HG02840 (cell line): ENCODE data around the gene UBE2L6.
"Not testable (repeated sequence)": the region's sequence is repeated elsewhere in the genome, so short reads cannot be mapped to it uniquely, and the experiment has no call there.

Experiments used
- ATAC-seq: cut with Tn5 transposase; IDR thresholded peaks from one replicate; pipeline ENCODE4 v1.9.1; 2021; ENCODE audit warnings: mild to moderate bottlenecking, moderate library complexity, moderate number of reproducible peaks; ENCODE audit not compliant: unreplicated experiment, low FRiP score

The UBE2L6 gene

GRCh38 chr11:57568330-57568766 is 876 bp upstream of the UBE2L6 start:
- ATAC-seq = peak; percentile 15

DNA sequence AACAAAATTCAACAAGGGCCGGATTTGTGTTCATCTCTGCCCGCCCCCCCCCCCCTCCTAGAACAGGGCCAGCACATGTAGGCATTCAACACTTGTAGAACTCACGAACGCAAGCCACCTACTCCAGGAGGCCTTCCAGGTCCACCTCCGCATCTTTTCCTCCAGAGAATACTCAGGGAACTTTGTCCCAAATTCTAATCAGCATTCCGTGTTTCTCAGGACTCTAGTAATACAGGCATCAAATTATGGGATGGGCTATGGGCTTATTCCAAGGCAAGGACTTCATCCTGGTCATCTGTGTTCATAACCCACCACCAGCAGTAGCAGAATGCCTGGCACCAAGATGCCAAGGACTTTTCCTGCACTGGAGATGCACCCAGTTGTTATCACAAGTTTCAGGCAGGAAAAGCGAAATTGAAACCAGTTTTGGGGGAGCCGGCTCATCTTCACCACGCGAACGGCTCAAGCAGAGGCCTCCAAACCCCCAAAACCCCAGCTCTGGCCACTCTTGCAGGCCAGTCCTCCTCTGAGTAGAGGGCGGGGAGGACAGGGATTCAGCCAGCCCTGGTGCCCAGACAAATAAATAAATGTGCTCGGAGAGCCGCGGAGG is 462 bp downstream of the UBE2L6 start:
- ATAC-seq = peak; percentile 1

DNA sequence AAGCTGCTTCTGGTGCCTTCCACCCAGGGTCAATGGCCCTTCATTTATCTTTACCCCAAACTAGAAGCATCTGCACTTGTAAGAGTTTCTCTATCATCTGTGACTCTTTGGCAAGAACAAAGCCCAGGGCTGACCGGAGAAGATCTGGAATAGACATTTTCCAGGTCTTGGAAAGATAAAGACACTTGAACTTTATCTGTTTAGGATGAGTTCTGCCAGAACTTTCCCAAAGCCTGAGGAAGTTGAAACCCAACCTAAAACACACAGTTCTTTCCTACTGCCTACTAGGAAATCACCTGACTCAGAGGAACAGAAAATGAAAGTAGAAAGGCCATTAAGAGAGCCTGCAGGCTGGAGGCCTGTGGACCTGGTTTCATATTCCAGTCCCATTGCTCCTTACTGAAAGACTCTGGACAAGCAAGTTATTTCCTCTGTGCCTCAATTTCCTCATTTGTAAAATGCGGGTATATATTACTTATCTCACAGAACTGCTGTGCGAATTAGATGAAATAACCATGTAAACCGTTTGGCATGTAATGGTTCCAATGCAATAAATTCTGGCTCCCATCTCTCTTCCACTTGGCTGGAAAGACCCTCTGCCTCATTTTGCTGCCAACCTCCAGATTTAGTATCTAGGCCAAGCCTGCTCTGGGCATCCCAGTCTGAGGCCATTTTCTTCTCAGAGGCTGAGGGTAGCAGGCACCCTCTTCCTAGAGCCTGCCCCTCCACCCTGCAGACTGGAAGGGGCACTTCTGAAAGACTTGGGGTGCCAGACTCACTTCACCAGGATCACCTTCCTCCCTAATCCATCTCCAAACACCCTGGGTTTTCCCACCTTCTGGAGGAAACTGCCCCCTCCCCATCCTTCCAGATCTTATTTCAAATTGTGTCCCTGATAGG is 1.2 kb downstream of the UBE2L6 start:
- ATAC-seq = peak; percentile 61

GRCh38 chr11:57562596-57562995 is 4.9 kb downstream of the UBE2L6 start:
- ATAC-seq = no peak

DNA sequence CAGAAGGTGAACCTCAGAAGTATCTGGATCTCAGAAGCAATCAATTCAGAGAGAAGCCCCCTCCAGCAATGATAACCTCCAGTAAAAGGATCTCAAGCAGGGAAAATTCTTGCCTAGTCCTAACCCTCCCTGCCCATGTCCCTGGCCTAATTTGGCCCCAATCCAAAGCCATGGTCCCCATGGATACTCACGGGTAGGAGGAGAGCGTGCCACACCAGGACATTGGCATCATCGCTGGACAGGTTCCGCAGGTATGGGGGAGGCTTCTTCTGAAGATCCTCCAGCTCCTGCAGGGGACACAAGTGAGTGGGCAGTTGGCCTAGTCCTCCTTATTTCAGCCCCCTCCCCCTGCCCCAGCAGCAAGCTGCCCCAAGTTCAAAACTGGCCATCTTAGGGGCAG is 7.3 kb downstream of the UBE2L6 start:
- ATAC-seq = no peak

DNA sequence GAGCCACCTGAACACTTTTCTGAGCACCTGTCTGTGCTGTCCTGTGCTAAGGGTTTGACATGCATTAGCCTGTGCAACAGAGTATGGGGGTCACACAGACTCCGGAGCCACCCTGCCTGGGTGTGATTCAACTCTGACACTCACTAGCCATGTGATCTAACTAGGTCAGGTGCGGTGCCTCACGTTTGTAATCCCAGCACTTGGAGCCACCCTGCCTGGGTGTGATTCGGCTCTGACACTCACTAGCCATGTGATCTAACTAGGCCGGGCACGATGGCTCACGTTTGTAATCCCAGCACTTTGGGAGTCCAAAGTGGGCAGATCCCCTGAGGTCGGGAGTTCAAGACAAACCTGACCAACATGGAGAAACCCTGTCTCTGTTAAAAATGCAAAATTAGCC is 11.4 kb downstream of the UBE2L6 start:
- ATAC-seq = no peak

DNA sequence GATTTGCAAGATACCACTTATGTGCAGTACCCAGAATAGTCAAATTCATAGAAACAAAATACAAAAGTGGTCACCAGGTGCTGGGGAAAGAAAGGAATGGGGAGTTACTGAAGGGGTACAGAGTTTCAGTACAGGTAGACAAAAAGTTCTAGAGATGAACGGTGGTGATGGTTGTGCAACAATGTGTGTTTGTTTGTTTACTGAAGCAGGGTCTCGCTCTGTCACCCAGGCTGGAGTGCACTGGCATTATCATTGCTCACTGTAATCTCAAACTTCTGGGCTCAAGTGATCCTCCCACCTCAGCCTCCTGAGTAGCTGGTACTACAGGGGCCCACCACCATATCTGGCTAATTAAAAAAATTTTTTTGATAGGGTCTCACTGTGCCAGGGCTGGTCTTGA is 12.1 kb downstream of the UBE2L6 start:
- no peak for ATAC-seq

DNA sequence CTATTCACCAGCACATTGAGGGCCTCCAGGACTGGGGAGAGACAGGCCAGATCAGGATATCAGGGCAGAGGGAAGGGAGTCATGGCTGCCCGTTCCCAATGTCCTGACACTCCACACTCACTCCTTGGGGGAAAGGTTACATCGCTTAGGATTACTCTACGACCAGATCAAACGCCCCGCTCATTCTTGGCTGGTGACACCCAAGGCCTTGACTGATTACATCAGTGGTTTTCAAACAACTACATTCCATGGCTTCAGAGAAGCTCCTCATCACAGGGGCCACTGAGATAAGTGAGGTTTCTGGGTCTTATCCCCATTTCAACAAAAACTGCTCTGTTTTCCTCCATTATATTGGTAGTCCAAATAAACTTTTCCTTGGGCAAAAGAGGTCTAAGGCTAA is 15.0 kb downstream of the UBE2L6 start:
- ATAC-seq = no peak

DNA sequence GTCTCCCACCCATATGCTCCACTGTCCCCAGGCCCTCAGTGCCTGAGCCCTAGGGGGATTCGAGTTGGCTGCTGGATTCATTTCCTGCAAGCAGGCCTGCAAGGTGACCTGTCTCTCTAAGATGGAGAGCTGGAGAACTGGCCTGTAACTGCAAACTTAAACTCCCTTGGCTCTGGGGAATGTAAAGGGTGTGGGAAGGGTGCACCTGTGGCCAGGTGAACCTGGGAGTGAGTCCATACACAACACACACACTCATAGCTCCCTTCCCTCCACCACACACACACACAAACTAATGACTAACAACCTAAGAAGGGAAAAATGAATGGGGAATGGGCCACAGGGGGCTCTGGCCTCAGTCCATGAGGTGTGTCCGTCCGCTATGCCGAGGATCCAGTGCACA is 15.5 kb downstream of the UBE2L6 start:
- no peak for ATAC-seq

- ATAC-seq = no peak
These were observed 17.5 kb downstream of the UBE2L6 start for GRCh38 chr11:57549983-57550382.

DNA sequence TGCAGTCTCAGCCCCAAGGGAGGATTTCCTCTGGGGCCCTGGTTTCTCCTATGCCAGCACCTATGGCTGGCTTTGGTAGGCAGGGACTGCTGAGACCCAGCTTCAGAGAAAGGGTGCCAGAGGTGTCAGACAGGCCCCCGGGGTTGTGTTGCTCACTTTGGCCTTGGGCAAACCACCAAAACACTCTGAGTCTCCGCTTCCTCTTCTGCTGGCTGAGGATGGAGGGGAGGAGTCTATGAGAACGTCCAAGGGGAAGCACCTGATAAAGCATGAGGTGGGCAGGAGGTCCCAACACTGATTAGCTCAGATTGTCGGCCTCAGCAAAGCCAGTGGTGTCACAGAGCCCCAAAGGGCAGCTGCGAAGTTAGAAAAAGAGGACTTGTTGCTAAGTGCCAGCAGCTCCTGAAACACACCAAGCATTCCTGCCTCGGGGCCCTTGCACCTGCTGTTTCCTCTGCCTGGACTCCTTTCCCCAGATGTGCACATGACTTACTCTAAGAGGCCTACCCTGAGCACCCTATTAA is 19.6 kb downstream of the UBE2L6 start:
- peak; percentile 73 for ATAC-seq

DNA sequence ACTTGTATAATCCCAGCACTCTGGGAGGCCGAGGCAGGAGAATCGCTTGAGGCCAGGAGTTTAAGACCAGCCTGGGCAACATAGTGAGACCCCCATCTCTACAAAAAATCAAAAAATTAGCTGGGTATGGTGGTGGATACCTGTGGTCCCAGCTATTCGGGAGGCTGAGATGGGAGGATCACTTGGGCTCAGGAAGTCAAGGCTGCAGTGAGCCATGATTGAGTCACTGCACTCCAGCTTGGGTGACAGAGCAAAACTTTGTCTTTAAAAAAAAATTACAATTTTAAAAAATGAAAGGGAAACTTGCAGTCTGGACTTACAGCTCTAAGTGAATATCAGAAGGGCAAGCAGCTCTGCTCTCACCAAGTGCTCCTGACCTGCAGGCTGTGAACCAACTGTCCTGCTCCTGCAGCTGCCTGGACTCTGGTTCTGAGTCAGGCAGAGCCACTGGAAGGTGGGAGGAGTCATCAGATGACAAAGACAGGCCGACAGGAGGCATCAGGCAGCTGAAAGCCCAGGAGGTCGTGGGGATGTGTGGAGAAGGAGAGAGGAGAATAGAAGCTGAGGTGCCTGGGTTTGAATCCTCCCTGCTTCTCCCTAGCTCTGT is 20.5 kb downstream of the UBE2L6 start:
- peak; percentile 65 for ATAC-seq

DNA sequence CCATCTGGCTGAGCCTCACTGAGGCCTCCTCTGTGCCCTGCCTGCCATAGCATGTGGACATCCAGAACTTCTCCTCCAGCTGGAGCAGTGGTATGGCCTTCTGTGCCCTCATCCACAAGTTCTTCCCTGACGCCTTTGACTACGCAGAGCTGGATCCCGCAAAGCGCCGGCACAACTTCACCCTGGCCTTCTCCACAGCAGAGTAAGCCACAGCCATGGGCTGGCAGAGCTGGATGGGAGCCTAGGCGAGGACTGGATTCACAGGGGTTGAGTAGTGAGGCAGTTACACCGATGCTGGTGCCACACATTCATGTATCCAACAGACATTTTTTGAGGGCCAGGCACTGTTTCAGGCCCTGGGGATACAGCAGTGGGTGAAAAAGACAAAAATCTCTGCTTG is 21.0 kb downstream of the UBE2L6 start:
- no peak for ATAC-seq

- ATAC-seq = no peak
These were observed 21.6 kb downstream of the UBE2L6 start for GRCh38 chr11:57545883-57546282.

- ATAC-seq = no peak
These were observed 22.9 kb downstream of the UBE2L6 start for GRCh38 chr11:57544566-57544965.

DNA sequence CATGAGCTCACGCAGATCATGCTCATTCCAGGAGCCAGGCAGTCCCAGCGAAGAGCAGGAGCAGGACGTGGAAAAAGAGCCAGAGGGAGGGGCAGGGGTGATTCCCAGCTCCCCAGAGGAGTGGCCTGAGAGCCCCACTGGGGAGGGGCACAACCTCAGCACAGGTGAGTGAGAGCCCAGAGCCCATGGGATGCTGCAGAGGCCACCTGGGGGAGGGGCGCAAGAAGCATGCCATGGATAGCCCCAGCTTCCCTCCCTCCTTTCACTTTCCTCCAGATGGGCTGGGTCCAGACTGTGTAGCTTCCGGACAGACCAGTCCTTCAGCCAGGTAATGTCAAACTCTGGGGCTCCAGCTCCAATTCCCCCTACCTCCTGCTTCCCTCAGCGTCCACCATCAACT is 23.9 kb downstream of the UBE2L6 start:
- no peak for ATAC-seq

- no peak for ATAC-seq
These were observed 24.9 kb downstream of the UBE2L6 start for GRCh38 chr11:57542582-57542981.

DNA sequence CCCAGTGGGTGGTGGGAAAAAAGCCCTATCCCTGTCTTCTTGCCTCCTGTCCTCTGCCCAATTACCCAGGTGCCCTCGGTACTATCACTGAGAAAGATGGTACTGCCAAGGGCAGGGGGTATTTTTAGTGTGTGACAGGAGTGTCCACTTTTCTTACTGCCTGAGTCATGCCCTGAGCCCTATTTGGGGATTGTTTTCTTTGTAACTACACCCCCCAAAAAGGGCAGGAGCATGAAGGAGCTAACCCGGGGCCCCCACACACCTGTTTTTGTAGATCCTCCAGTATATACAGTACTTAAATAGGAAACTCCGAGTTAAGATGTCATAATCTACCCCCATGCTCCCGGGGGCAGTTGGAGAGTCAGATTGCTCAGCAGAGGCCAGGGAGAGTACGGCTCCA is 26.3 kb downstream of the UBE2L6 start:
- no peak for ATAC-seq

GRCh38 chr11:57539342-57539741 is 28.1 kb downstream of the UBE2L6 start:
- ATAC-seq = no peak

GRCh38 chr11:57536947-57537619 is 30.4 kb downstream of the UBE2L6 start, which contains the start of gene SMTNL1:
SMTNL1 (plus strand) TSS chr11:57537595; CDS start chr11:57542643, 5,048 bp downstream.
- ATAC-seq = no peak

GRCh38 chr11:57534449-57534848 is 33.0 kb downstream of the UBE2L6 start:
- ATAC-seq = not testable (repeated sequence)
